ENCODE measurements around the gene ACTR1A.
"Not testable (repeated sequence)": the region's sequence is repeated elsewhere in the genome, so short reads cannot be mapped to it uniquely, and the experiment has no call there.

The ACTR1A gene

DNA sequence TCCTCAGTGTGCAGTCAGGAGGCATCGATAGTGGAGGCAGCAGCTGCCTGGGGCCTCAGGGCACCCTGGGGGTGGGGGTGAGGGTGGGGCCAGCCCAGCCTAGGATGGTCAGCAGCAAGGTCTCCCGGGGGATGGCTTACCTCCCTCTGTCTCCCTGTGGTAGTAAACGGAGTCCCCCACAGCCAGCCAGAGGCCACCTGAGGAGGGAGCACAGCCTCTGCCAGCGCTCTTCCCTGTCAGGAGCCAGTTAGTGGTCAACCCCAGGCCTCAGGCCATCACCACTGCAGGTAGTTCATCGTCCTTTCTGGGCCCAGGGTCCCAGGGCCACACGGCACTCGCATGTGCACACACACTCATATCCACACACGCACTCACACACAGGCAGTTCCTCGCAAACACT is 22.1 kb downstream of the ACTR1A start:
- no peak for DNase-seq

DNA sequence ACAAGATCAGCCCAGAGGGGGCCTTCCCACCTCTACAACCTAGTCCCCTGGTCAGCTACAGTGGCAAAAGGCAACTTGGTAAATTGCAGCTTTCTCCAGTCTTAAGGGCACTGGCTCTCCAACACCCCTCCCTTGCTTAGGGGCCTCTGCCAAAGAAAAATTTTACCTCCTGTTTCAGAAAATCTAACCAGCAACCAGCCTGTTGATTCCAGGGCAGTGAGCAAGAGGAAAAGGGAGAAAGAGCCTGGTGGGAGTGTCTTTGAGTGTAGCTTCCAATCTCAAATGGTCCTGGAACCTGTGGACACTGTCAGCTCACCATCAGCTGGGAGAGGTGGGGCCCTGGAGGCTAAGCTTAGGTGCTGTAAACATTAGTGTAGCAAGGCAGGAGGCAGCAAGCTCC is 22.9 kb downstream of the ACTR1A start:
- no peak for DNase-seq

DNA sequence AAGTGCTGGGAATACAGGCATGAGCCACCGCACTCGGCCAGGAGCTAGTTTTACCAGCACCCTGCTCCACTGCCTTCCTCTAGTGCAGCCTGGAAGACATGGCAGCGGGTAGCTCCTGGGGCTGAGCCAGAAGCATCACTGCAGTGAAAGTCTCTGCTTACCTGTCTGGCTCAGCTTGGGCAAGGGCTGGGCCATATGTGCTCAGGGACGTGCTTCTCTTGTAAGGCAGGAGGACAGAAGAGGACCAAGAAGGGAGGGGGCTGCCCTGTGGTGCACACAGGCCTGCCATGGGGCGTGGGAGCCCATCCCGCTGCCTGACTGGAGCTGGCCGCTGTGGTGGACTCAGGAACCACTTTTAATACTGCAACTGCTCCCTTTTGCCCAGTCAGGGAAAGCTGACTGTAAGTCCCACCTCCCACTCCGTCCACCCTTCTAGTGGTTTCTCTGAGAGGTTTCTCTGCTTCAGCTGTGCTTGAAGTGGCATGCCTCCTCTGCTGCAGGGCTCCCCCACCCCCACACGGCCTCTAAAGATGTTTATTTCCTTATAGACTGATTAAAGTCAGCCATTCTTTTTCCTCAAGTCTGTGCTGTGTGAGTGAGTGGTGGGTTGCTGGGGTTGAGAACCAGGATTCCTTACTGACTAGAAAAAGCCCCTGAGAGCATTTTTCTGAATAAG is 25.9 kb downstream of the ACTR1A start:
- no peak for DNase-seq

DNA sequence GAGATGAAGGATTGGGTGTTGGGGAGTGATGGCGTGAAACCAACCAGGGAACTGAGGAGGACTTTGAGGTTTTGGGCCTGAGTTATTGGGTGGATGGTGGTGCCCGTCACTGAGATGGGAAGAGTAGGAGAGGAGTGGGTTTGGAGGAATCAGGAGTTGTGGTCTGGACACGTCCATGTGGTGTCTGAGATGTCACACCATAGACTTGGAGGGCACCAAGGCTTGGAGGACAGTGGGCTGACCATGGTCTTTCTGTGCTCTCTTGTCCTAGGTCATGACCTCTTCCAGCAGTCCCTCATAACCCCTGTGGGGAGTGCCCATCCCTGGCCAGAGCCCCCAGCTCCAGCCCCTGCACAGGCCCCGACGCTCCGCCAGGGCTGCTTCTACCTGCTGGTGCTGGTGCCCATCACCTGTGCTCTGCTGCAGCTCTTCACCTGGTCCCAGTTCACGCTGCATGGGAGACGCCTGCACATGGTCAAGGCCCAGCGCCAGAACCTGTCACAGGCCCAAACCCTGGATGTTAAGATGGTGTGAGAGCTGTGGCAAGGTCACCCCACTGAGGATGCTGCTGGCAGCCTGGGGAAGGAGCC is 27.0 kb downstream of the ACTR1A start:
- DNase-seq, result no peak

DNA sequence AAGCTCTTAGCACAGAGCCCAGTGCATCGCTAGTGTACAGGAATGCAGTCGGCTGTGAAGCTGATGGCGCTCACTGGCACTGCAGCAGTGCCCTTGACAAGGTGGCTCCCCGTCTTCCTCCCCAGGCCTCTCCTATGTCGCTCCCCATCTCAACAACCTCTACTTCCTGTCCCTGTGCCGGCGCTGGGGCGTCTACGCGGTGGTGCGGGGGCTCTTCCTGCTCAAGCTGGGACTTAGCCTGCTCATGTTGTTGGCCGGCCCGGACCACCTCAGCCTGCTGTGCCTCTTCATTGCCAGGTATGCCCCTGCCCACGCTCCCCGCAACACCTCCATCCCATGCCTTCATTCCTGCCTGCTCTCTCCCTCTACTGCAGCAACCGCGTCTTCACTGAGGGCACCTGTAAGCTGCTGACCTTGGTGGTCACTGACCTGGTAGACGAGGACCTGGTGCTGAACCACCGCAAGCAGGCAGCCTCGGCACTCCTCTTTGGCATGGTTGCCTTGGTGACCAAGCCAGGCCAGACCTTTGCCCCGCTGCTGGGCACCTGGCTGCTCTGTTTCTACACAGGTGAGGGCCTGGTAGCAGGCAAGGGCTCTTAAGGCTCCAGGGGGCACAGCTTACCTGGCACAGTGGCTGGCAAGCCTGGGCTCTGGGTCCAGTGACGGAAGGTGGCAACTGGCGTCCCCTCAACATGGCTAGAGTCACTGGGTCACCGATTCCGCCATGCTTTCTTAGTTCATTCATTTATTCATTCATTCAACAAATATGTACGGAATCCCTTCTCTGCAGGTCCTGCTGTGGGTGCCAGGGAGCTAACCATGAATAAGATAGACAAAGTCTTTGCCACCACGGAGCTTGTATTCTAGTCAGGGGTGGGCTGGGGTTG is 28.8 kb downstream of the ACTR1A start:
- no peak for DNase-seq

DNA sequence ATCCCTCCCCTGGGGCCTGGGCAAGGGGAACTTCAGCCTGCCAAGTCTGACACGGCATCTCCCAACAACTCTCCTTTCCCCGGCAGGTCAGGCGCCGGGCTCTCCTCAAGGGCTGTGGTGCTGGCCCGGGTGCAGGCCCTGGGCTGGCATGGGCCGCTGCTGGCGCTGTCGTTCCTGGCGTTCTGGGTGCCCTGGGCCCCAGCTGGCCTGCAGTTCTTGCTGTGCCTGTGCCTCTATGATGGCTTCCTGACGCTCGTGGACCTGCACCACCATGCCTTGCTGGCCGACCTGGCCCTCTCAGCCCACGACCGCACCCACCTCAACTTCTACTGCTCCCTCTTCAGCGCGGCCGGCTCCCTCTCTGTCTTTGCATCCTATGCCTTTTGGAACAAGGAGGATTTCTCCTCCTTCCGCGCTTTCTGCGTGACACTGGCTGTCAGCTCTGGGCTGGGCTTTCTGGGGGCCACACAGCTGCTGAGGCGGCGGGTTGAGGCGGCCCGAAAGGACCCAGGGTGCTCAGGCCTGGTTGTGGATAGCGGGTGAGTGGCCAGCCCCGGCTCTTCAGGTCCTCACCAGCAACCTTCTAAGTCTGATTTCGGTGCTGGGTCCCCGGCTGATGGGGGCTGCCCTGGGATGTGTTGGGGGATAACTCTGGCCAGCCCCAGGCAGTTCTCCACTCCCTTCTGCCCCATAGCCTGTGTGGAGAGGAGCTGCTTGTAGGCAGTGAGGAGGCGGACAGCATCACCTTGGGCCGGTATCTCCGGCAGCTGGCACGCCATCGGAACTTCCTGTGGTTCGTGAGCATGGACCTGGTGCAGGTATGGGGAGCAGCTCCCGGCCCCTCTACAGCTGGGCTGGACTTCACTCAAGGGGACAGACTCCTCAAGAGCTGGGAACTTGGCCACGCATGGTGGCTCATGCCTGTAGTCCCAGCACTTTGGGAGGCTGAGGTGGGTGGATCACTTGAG is 31.6 kb downstream of the ACTR1A start:
- DNase-seq, result no peak

DNA sequence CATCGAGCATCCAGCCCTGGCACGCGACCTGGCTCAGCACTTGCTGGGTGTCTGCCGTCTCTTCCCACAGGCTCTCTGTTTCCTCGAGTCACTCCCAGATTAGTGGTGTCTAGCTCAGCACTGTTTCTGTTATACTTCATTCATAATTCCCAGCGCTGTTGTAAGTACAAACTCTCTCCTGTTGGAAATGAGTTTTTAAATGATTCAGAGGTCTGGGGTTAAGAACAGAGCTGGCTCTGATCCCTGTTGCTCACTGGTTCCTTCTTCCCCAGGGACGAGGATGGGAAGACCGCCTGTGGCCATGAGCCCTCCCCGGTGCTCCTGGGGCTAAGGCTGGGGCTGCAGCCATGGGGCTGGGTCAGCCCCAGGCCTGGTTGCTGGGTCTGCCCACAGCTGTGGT is 33.8 kb downstream of the ACTR1A start:
- no peak for DNase-seq

DNA sequence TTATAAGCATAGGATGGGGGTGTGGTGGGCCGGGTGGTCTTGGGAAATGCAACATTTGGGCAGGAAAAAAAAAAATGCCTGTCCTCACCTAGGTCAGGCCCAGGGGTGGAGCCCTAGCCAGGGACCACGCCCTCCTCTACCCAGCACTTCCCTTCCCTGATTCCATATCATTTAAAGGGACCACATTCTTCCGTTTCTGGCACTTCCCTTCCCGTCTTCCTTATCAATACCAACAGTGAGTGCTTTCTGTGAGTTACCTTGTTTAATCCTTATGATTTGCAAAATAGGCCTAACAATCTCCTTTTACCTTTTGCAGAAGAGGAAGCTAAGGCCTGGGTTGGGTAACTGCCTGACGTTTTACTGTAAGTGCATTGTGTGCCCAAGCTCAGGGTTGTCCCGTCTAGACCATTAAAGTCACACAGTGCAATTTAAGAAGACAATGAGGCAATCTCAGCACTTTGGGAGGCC is 34.5 kb downstream of the ACTR1A start:
- no peak for DNase-seq

DNA sequence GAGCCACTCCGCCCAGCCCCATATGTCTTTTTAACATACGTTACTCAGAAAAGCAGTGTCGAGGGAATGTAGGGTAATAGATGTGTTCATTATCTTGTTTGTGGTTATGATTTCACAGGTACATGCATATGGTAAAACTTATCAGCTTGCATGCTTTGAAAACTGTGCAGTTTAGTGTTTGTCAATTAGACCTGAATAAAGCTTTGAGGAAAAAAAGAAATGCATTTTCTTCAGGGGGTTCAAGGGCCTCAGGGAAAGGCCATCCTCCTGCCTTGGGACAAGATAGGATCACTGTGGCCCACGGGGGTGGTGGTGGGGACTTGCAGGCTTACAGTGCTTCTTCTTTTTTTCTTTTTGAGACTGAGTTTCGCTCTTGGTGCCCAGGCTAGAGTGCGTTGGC is 35.2 kb downstream of the ACTR1A start:
- DNase-seq, result no peak

DNA sequence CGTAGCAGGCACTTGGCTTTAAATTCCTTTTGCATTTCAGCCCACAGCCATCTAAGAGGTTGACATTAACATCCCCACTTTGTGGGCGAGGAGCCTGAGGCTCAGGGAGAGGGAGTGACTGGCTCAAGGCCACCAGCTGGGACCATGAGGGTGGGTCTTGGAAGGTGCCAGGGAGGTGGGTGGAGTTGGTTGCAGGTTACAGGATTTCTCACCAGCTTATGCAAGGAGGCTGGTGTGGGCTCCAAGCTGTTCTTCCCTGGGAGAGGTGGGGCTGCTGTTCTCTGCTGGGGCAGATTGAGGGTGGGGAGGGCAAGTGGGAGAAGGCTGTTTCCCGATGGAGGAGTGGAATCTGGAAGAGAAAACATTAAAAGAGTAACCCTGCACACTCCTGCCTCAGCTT is 37.0 kb downstream of the ACTR1A start:
- DNase-seq, result no peak

DNA sequence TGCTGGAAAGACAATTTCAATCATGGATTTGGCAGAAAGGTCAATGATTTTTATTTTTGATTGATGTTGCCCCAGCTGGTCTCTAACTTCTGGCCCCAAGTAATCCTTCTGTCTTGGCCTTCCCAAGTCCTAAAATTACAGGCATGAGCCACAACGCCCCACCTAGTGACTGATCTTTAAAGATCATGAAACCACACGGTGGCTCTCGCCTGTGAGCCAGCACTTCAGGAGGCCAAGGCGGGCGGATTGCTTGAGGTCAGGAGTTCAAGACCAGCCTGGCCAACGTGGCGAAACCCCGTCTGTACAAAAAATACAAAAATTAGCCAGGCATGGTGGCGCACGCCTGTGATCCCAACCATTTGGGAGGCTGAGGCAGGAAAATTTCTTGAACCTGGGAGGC is 38.5 kb downstream of the ACTR1A start:
- no peak for DNase-seq

DNA sequence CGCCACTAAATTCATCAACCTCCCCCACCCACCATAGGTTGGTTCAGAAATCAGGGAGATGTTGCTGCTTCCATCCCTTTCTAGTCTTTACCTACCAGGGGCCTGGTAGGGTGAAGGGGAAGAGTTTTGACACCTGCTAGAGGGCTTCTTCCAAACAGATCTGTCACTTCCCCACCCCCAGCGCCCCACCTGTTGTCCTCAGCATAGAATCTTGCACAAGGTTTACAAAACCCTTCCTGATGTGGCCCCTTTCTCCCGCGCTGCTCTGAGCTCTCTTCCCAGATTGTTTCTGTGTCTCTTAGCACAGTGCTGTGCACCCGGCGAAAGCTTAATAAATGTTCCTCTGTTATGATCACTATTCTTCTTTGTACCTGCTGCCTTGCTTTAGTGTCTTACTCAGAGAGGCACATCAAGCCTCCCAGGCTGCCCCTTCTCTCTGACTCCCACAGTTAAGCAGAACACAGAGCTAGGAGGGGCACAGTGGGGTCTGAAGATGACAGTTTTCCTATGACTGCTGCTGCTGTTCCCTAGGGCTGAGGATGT is 39.9 kb downstream of the ACTR1A start:
- DNase-seq, result no peak

DNA sequence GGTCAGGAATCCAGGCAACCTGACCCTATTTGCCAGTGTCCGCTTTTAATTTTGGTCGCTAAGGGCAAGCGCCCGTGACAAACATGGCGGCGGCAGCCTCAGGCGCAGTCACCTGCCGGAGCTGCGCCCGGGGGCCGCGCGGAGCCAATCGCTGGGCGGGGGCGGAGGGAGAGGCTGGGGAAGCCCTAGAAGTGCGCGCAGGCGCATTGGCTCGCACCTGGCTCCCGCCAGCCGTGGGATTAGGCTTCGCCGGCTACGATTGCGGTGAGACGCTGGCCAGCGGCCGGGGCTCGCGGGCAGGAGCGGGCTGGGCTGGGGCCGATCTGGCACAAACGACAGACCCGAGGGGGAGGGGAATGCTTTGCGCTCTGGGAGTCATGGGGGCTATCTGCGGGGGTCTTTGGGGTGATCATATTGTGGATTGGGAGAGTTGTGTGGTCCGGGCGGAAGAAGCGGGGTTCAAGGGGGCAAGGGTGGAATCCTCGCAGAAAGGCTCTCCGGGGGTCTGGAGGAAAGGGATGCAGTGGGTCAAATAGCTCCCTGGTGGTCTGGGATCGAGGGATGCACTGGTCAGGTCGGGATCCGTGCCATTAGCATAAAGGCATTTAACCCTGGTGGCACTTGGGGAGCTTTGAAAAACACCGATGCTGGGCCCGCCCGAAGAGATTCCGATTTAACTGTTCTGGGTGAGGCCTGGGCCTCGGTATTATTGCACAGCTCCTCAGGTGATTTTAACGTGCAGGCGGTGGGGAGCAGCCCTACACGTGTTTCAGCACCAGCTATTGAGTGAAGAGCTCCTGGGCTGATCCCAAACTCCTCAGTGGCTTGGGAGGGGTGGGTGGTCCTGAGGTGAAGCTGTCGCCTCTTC is 41.1 kb downstream of the ACTR1A start:
- peak; percentile 91 for DNase-seq

DNA sequence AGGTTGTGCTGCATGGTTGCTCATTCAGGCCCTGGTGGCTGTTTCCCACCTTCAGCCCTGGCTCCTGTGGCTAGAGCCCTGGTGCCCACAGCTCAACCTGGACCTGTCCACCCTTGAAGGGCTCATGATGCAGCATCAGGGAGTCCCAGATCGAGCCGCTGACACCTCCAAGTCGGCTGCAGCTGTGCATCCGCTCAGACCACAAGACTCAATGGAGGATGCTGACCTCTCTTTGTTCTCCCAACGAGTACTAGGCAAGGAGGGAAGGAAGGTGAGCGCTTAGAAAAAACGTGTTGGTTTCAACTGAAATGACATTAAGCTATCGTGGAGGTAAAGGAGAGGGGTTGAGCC is 41.7 kb downstream of the ACTR1A start:
- no peak for DNase-seq

DNA sequence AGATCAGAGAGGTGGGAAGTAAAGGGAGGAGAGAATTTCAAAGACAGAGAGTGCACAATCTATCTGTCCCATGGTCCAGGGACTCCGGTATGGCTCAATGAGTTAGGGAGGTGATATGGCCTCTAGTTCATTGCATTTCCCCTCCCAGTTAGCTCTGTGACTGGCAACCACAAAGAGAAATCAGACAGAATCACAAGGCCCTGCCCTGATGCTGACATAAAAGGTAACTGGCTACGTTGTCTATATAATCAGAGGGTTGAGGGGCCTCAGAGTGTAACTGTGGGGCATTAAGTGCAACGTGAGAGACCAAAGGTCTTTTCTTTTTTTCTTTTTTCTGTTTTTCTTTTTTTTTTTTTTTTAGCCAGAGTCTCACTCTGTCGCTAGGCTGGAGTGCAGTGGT is 43.9 kb downstream of the ACTR1A start:
- no peak for DNase-seq

DNA sequence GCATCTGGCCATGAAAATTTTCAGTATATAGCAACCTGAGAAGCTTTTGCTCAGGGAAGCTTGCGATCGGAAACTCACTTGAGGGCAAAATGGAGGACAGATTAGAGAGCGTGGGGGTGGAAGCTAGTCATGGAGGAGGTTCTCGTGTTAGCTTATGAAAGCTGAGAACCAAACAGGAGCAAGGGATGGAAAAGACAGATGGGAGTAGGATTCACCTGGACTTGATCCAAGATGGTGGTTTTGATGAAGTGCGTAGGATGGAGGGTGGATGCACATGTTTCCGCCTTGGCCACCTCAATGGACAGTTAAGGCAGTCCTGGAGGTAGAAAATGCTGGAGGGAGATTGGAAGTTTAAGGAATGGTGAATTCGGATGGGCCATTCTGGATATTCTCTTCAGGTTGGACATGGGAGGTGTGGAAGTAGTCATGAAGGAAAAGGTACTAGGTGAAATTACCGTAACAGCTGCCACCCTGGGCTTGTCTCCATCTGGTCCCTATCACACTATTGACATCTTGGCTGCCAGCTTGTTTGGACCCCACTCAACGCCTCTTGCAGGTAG is 44.8 kb downstream of the ACTR1A start:
- DNase-seq, result no peak

DNA sequence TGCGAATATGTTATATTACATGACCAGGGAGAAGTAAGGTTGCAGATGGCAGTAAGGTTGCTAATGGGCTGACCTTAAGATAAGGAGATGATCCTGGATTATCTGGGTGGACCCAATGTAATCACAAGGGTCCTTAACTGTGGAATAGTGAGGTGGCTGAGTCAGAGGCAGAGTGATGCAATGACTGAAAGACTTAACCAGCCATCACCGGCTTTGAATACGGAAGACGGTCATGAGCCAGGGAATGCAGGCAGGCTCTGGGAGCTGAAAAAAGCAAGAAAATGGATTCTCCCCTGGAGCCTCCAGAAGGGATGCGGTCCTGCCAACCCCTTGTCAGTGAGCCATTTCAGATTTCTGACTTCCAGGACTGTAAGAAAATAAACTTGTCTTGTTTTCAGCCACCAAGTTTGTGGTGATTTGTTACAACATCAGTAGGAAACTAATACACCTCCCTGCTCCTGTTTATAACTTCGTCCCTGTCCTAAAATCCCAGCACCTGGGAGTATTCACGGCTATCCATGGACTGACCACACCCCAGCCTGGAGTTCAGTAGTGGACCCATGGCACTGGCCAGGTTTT is 46.5 kb downstream of the ACTR1A start:
- no peak for DNase-seq

DNA sequence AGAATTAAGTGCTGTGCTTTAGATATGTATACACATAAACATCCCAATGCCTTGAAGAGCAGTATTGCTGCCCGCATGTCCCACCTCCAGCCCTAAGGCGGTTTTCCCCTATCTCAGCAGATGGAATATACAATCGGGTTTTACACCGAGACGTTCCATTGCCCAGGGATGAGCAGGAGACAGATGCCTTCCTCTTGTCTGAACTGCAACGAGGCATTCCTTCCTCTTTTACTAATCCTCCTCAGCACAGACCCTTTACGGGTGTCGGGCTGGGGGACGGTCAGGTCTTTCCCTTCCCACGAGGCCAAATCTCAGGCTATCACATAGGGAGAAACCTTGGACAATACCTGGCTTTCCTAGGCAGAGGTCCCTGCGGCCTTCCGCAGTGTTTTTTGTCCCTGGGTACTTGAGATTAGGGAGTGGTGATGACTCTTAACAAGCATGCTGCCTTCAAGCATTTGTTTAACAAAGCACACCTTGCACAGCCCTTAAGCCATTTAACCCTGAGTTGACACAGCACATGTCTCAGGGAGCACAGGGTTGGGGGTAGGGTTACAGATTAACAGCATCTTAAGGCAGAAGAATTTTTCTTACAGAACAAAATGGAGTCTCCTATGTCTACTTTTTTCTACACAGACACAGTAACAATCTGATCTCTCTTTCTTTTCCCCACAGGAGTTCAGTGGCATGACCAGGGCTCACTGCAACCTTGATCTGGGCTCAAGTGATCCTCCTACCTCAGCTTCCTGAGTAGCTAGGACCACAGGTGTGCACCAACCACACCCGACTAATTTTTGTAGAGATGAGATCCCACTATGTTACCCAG is 47.6 kb downstream of the ACTR1A start:
- DNase-seq, result not testable (repeated sequence)

DNA sequence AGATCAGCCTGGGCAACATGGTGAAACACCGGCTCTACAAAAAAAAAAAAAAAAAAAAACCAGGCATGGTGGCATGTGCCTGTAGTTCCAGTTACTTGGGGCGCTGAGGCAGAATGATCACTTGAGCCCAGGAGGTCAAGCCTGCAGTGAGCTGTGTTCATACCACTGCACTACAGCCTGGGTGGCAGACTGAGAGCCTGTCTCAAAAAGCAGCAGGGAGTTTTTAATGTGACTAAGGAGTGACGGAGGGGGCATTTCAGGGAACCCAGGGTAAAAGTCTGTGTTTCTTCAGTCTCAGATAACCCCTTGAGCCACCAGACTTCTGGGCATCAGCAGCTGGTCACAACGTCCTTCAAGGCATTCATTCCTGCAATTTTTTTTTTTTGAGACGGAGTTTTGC is 49.0 kb downstream of the ACTR1A start:
- no peak for DNase-seq

Measured in NCI-H345 (cell line).